Measurements from ENCODE around the gene INO80.
"Not testable (repeated sequence)": the region's sequence is repeated elsewhere in the genome, so short reads cannot be mapped to it uniquely, and the experiment has no call there.

Gene INO80

GRCh38 chr15:41116116-41116961 is at the start of gene INO80:
INO80 (minus strand) TSS chr15:41116280; CDS start chr15:41096310, 19,970 bp downstream.
- DNase-seq (ENCODE audit: low read depth in 1 of 2, low spot score in 1 of 2), result peak; percentile 84 to 88

- DNase-seq (ENCODE audit: low read depth in 1 of 2, low spot score in 1 of 2), result no peak
These were observed 45.7 kb upstream of the INO80 start for GRCh38 chr15:41161736-41162135.

GRCh38 chr15:41161336-41161735 is 45.3 kb upstream of the INO80 start:
- DNase-seq (ENCODE audit: low read depth in 1 of 2, low spot score in 1 of 2), result no peak

GRCh38 chr15:41160639-41161315 is 44.7 kb upstream of the INO80 start:
- no peak for DNase-seq (ENCODE audit: low read depth in 1 of 2, low spot score in 1 of 2)

GRCh38 chr15:41154412-41154811 is 38.3 kb upstream of the INO80 start:
- DNase-seq (ENCODE audit: low read depth in 1 of 2, low spot score in 1 of 2), result no peak

GRCh38 chr15:41153733-41154132 is 37.7 kb upstream of the INO80 start:
- DNase-seq (ENCODE audit: low read depth in 1 of 2, low spot score in 1 of 2), result no peak

GRCh38 chr15:41151451-41152005 is 35.4 kb upstream of the INO80 start:
- no peak for DNase-seq (ENCODE audit: low read depth in 1 of 2, low spot score in 1 of 2)

- no peak for DNase-seq (ENCODE audit: low read depth in 1 of 2, low spot score in 1 of 2)
These were observed 34.2 kb upstream of the INO80 start for GRCh38 chr15:41150279-41150678.

GRCh38 chr15:41148065-41148464 is 32.0 kb upstream of the INO80 start:
- DNase-seq (ENCODE audit: low read depth in 1 of 2, low spot score in 1 of 2), result no peak

GRCh38 chr15:41139619-41140018 is 23.5 kb upstream of the INO80 start:
- DNase-seq (ENCODE audit: low read depth in 1 of 2, low spot score in 1 of 2), result no peak

GRCh38 chr15:41139112-41139511 is 23.0 kb upstream of the INO80 start:
- DNase-seq (ENCODE audit: low read depth in 1 of 2, low spot score in 1 of 2), result not testable (repeated sequence)

GRCh38 chr15:41135580-41135979 is 19.5 kb upstream of the INO80 start:
- not testable (repeated sequence) for DNase-seq (ENCODE audit: low read depth in 1 of 2, low spot score in 1 of 2)

- no peak for DNase-seq (ENCODE audit: low read depth in 1 of 2, low spot score in 1 of 2)
These were observed 17.4 kb upstream of the INO80 start for GRCh38 chr15:41133454-41133853.

- not testable (repeated sequence) for DNase-seq (ENCODE audit: low read depth in 1 of 2, low spot score in 1 of 2)
These were observed 16.0 kb upstream of the INO80 start for GRCh38 chr15:41132094-41132493.

GRCh38 chr15:41128174-41128902 is 12.3 kb upstream of the INO80 start:
- DNase-seq (ENCODE audit: low read depth in 1 of 2, low spot score in 1 of 2), result no peak

GRCh38 chr15:41125931-41126642 is 10.0 kb upstream of the INO80 start:
- DNase-seq (ENCODE audit: low read depth in 1 of 2, low spot score in 1 of 2), result no peak

GRCh38 chr15:41125063-41125669 is 9.1 kb upstream of the INO80 start:
- DNase-seq (ENCODE audit: low read depth in 1 of 2, low spot score in 1 of 2), result no peak

- no peak for DNase-seq (ENCODE audit: low read depth in 1 of 2, low spot score in 1 of 2)
These were observed 8.0 kb upstream of the INO80 start for GRCh38 chr15:41124058-41124457.

- DNase-seq (ENCODE audit: low read depth in 1 of 2, low spot score in 1 of 2), result no peak
These were observed 6.8 kb upstream of the INO80 start for GRCh38 chr15:41122849-41123248.

GRCh38 chr15:41121951-41122350 is 5.9 kb upstream of the INO80 start:
- no peak for DNase-seq (ENCODE audit: low read depth in 1 of 2, low spot score in 1 of 2)

- no peak for DNase-seq (ENCODE audit: low read depth in 1 of 2, low spot score in 1 of 2)
These were observed 827 bp upstream of the INO80 start for GRCh38 chr15:41116962-41117252.
